Body of pancreas (tissue), 4 donors: Measurements from ENCODE around the gene OTUD7B. TPM values are rescaled to one million over a fixed set of nuclear protein-coding genes. Genes with fewer than 3 reads are reported as not detected.

ENCODE experiments used
- ATAC-seq: fragments of 150-250 bp; one replicate; pipeline ENCODE4 v1.9.1; 2016
- DNase-seq, 4 donors: peaks; one replicate each; pipeline ENCODE4 v3.0.0-alpha.2; 2019
- H3K27ac ChIP-seq, 4 donors: fragments of 200-600 bp; sonication (generic); 1 replicate in 3 of 4; 2 replicates in 1 of 4; pipeline versions ENCODE4 v1.5.1 to v1.6.1; 2016 to 2019; ENCODE audit warnings: mild to moderate bottlenecking in 1 of 4, mixed read lengths in 1 of 4, moderate library complexity in 1 of 4
- H3K27me3 ChIP-seq, 2 donors: fragments of 200-600 bp; sonication (generic); one replicate each; pipeline ENCODE4 v1.6.0; 2016; ENCODE audit warnings: mild to moderate bottlenecking in 1 of 2
- H3K36me3 ChIP-seq, 2 donors: fragments of 200-600 bp; sonication (generic); replicated peaks in 1 of 2; 2 replicates each; pipeline ENCODE4 v1.5.1; 2016; ENCODE audit warnings: low read depth in 2 of 2; ENCODE audit not compliant: insufficient read depth in 1 of 2
- H3K4me1 ChIP-seq: fragments of 200-600 bp; sonication (generic); one replicate; pipeline ENCODE4 v1.6.0; 2016
- H3K4me3 ChIP-seq, 2 donors: fragments of 200-600 bp; sonication (generic); 1 replicate in 1 of 2; 2 replicates in 1 of 2; pipeline ENCODE4 v1.5.1; 2016 to 2019
- H3K9me3 ChIP-seq, 3 donors: fragments of 200-600 bp; sonication (generic); 1 replicate in 2 of 3; 2 replicates in 1 of 3; pipeline ENCODE4 v1.5.1; 2016
- POLR2A ChIP-seq, 3 donors: fragments of 450-650 bp; IDR thresholded peaks; one replicate each; pipeline ENCODE4 v1.6.1; 2016; ENCODE audit warnings: antibody characterized with exemption in 3 of 3, mild to moderate bottlenecking in 2 of 3
- WGBS, 2 donors: methylation state at CpG; one replicate each; pipeline ENCODE4 v1.1.5; 2017; 5-methylcytosine and 5-hydroxymethylcytosine counted together
- intact Hi-C: fragments of 100-400 bp; cut with DNase I; formaldehyde crosslinking; loops from one replicate; pipeline ENCODE4 v1.15.1; 2023
- total RNA-seq, 2 donors: library from RNA; depleted of rRNA; stranded (reverse); fragments of >200 nt; gene quantifications; one replicate each; pipeline ENCODE4 v1.1.0, GENCODE V29; 2016
- TF ChIP-seq, protein P1 (sequence below), 7 experiments: fragments of 450-650 bp in 4 of 7; fragments of 200-600 bp in 3 of 7; sonication (generic) in 3 of 7; IDR thresholded peaks; one replicate each; pipeline ENCODE4 v1.5.1; 2016 to 2019; ENCODE audit warnings: antibody characterized with exemption in 7 of 7

Gene OTUD7B
- total RNA-seq, 2 donors from 2014 or later: 8.6 to 13.2 TPM

DNA sequence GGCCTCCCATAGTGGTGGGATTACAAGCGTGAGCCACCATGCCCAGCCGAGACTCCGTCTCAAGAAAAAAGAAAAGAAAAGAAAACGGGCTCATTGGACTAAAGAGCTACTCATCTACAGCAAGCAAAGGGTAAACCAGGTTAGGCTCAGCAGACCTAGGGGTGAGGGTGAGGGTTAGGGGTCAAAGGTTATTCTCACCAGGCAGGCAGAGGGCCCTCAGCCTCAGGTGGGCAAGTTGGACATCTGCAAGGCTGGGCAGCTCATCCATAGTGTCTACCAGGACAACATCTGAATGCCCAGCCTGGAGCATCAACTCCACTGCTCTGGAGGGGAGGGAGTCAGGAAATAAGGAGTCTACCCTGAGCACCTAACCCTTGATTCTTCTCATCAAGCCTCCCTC lies 77.3 kb downstream of the OTUD7B start:
- Histone ChIP-seq H3K27ac (no peak overlapping the region), H3K4me1 (peaks cover 32% of the 10 kb centered on the region), H3K9me3 (no peaks in the 10 kb centered on the region), H3K36me3 (no peaks in the 10 kb centered on the region), H3K27me3 (no peaks in the 10 kb centered on the region), H3K4me3 (no peak overlapping the region)
- intact Hi-C loops: no loop called here
- TF ChIP-seq, protein P1, sequence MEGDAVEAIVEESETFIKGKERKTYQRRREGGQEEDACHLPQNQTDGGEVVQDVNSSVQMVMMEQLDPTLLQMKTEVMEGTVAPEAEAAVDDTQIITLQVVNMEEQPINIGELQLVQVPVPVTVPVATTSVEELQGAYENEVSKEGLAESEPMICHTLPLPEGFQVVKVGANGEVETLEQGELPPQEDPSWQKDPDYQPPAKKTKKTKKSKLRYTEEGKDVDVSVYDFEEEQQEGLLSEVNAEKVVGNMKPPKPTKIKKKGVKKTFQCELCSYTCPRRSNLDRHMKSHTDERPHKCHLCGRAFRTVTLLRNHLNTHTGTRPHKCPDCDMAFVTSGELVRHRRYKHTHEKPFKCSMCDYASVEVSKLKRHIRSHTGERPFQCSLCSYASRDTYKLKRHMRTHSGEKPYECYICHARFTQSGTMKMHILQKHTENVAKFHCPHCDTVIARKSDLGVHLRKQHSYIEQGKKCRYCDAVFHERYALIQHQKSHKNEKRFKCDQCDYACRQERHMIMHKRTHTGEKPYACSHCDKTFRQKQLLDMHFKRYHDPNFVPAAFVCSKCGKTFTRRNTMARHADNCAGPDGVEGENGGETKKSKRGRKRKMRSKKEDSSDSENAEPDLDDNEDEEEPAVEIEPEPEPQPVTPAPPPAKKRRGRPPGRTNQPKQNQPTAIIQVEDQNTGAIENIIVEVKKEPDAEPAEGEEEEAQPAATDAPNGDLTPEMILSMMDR (IDR thresholded peaks at IDR 0.05): no peak
- TF ChIP-seq POLR2A (IDR thresholded peaks at IDR 0.05): no peak
- 80 to 94% methylated on average over 4 of the region's 4 CpGs for WGBS, 2 donors
- no peak for ATAC-seq
- DNase-seq: no peak

DNA sequence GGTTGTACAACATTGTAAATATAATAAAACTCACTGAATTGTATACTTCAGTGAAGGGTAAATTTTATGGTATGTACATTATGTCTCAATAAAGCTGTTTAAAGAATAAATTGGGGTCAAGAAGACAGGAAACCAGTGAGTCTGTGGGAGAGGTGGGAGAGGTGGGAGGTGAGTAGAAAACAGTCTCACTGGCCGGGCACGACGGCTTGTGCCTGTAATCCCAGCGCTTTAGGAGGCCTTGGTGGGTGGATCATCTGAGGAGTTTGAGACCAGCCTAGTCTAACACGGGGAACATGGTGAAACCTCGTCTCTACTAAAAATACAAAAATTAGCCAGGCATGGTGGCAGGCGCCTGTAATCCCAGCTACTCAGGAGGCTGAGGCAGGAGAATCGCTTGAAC lies 78.1 kb downstream of the OTUD7B start:
- TF ChIP-seq, protein P1 (IDR thresholded peaks at IDR 0.05): no peak
- TF ChIP-seq POLR2A (IDR thresholded peaks at IDR 0.05): no peak
- Histone ChIP-seq H3K9me3 (no peaks in the 10 kb centered on the region), H3K36me3 (no peaks in the 10 kb centered on the region), H3K27ac (no peak overlapping the region), H3K4me1 (peaks cover 27% of the 10 kb centered on the region), H3K4me3 (no peak overlapping the region), H3K27me3 (no peaks in the 10 kb centered on the region)
- ATAC-seq: no peak
- DNase-seq: no peak
- WGBS, 2 donors: 88 to 90% methylated on average over 8 of the region's 8 CpGs
- intact Hi-C loops: no loop called here

DNA sequence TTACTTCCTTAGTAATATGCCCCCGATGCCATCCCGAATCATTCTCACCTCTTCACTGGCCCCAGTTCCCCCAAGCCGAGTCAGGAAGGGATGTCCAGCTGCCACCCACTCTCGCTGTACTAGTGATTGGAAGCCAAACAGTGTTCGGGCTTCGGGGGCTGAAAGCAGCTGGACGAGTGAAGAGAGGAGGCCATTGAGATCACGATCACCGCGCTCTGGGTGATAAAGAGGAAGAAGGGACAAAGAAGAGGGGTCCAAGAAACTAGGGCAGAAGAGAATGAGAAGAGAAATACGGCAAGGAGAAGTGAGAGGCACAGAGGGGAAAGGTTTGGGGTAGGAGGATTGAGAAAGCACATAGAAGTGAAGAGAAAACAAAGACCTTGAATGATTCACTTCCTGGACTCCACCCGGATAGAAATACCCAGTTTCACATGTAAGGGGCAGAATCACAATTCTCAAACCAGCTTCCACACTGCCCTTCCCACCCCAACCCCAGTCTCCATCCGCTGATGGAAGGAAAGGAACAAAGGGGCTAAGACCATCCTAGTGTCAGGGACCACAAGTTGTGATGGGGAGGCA lies 79.2 kb downstream of the OTUD7B start:
- TF ChIP-seq POLR2A (IDR thresholded peaks at IDR 0.05): no peak
- TF ChIP-seq, protein P1 (IDR thresholded peaks at IDR 0.05): no peak
- Histone ChIP-seq H3K4me3 (no peak overlapping the region), H3K27me3 (no peaks in the 10 kb centered on the region), H3K27ac (no peak overlapping the region), H3K9me3 (no peaks in the 10 kb centered on the region), H3K4me1 (peaks cover 23% of the 10 kb centered on the region), H3K36me3 (no peaks in the 10 kb centered on the region)
- WGBS, 2 donors: 77 to 78% methylated on average over 13 of the region's 13 CpGs
- ATAC-seq: no peak
- no peak for DNase-seq
- intact Hi-C loops: no loop called here

GRCh38 chr1:149929856-149930255 lies 80.7 kb downstream of the OTUD7B start:
- no peak for ATAC-seq
- intact Hi-C loops: no loop called here

GRCh38 chr1:149928401-149928724 lies 82.2 kb downstream of the OTUD7B start:
- Histone ChIP-seq H3K4me1 (peaks cover 24% of the 10 kb centered on the region), H3K9me3 (no peaks in the 10 kb centered on the region), H3K27ac (peak overlapping the region; percentile 79 to 96 (median 94)), H3K36me3 (peaks cover 0 to 18% of the 10 kb centered on the region in 2 donors), H3K4me3 (peak overlapping the region in 1 of 2 donors; percentile 66), H3K27me3 (no peaks in the 10 kb centered on the region)
- TF ChIP-seq POLR2A (IDR thresholded peaks at IDR 0.05): no peak
- TF ChIP-seq, protein P1 (IDR thresholded peaks at IDR 0.05): no peak
- intact Hi-C loops: no loop called here
- 0 to 9% methylated on average over 1 of the region's 1 CpG for WGBS, 2 donors
- DNase-seq (no peak), ATAC-seq (no peak)

More at GRCh38 chr1:149929856-149930255, 80.7 kb downstream of the OTUD7B start:
- WGBS, 2 donors: 59 to 75% methylated on average over 2 of the region's 2 CpGs
- Histone ChIP-seq H3K36me3 (peaks cover 0 to 6% of the 10 kb centered on the region in 2 donors), H3K27ac (no peak overlapping the region), H3K9me3 (no peaks in the 10 kb centered on the region), H3K4me1 (peaks cover 24% of the 10 kb centered on the region), H3K27me3 (no peaks in the 10 kb centered on the region), H3K4me3 (no peak overlapping the region)
- TF ChIP-seq, protein P1 (IDR thresholded peaks at IDR 0.05): no peak
- TF ChIP-seq POLR2A (IDR thresholded peaks at IDR 0.05): no peak
- DNase-seq: no peak
